GM23338 (cell line): ENCODE data around the gene TGIF2. TPM values are rescaled to one million over a fixed set of nuclear protein-coding genes. Genes with fewer than 3 reads are reported as not detected.

Experiments used
- ATAC-seq: fragments of 200-7000 bp; cut with Tn5 transposase; 3 replicates; pipeline ENCODE4 v1.9.1; 2020
- DNase-seq: peaks from one replicate; pipeline ENCODE4 v3.0.0-alpha.2; 2015; ENCODE audit warnings: low spot score
- H2AFZ ChIP-seq: fragments of 200-600 bp; sonication (generic); 2 replicates; pipeline ENCODE4 v1.8.0; 2016; ENCODE audit warnings: antibody characterized with exemption, mild to moderate bottlenecking, moderate library complexity
- H3F3A ChIP-seq: fragments of 200-600 bp; sonication (generic); replicated peaks from 2 replicates; pipeline ENCODE4 v1.8.0; 2017; ENCODE audit warnings: antibody characterized with exemption, mixed run types, low read depth
- H3K27ac ChIP-seq: fragments of 200-600 bp; sonication (generic); 2 replicates; pipeline ENCODE4 v1.6.1; 2016; ENCODE audit warnings: low read depth
- H3K27me3 ChIP-seq: fragments of 200-600 bp; sonication (generic); 2 replicates; pipeline ENCODE4 v1.8.0; 2016; ENCODE audit warnings: mild to moderate bottlenecking, mixed run types, moderate library complexity; ENCODE audit not compliant: insufficient read depth
- H3K36me3 ChIP-seq: fragments of 200-600 bp; sonication (generic); 2 replicates; pipeline ENCODE4 v1.8.0; 2016; ENCODE audit warnings: mild to moderate bottlenecking; ENCODE audit not compliant: insufficient read depth
- H3K4me1 ChIP-seq: fragments of 200-600 bp; sonication (generic); 2 replicates; pipeline ENCODE4 v1.8.0; 2016; ENCODE audit warnings: mild to moderate bottlenecking, moderate library complexity; ENCODE audit not compliant: insufficient read depth
- H3K4me2 ChIP-seq: fragments of 200-600 bp; sonication (generic); 2 replicates; pipeline ENCODE4 v1.7.1; 2017; ENCODE audit warnings: mixed run types
- H3K4me3 ChIP-seq: fragments of 200-600 bp; sonication (generic); 2 replicates; pipeline ENCODE4 v1.6.1; 2016; ENCODE audit warnings: mixed run types
- H3K79me2 ChIP-seq: fragments of 200-600 bp; sonication (generic); replicated peaks from 2 replicates; pipeline ENCODE4 v1.8.0; 2017; ENCODE audit warnings: mild to moderate bottlenecking; ENCODE audit not compliant: insufficient read depth
- H3K9me2 ChIP-seq: fragments of 200-600 bp; sonication (generic); 2 replicates; pipeline ENCODE4 v1.8.0; 2017; ENCODE audit not compliant: insufficient read depth
- H4K20me1 ChIP-seq: fragments of 200-600 bp; sonication (generic); replicated peaks from 2 replicates; pipeline ENCODE4 v1.8.0; 2017; ENCODE audit warnings: mild to moderate bottlenecking; ENCODE audit not compliant: insufficient read depth
- H3K27ac Mint-ChIP-seq: 2 replicates; pipeline ENCODE4 v1.8.0; 2020; ENCODE audit warnings: inconsistent platforms, mild to moderate bottlenecking, moderate library complexity, mixed read lengths
- H3K27me3 Mint-ChIP-seq: 3 replicates; pipeline ENCODE4 v1.8.0; 2022; ENCODE audit warnings: low read depth, mild to moderate bottlenecking, moderate library complexity, mixed read lengths, inconsistent platforms; ENCODE audit not compliant: insufficient read depth, poor library complexity
- H3K36me3 Mint-ChIP-seq: 3 replicates; pipeline ENCODE4 v1.8.0; 2021; ENCODE audit warnings: low read depth, mild to moderate bottlenecking, inconsistent platforms, moderate library complexity, mixed read lengths
- H3K4me1 Mint-ChIP-seq: 3 replicates; pipeline ENCODE4 v1.8.0; 2020; ENCODE audit warnings: mild to moderate bottlenecking, inconsistent platforms, mixed read lengths
- H3K4me3 Mint-ChIP-seq: 3 replicates; pipeline ENCODE4 v1.8.0; 2021; ENCODE audit warnings: moderate library complexity, mild to moderate bottlenecking, inconsistent platforms, mixed read lengths
- H3K9me3 Mint-ChIP-seq: 3 replicates; pipeline ENCODE4 v1.8.0; 2020; ENCODE audit warnings: moderate library complexity, mild to moderate bottlenecking, inconsistent platforms, mixed read lengths
- CREB1 ChIP-seq: fragments of 250-450 bp; sonication (Bioruptor Pico); IDR thresholded peaks from 2 replicates; pipeline ENCODE4 v1.5.0; 2020; ENCODE audit warnings: low read depth, mild to moderate bottlenecking, moderate library complexity
- CTCF ChIP-seq, 2 experiments: fragments of 200-600 bp in 1 of 2; sonication (generic) in 1 of 2; conservative IDR thresholded peaks; 2 replicates each; pipeline versions ENCODE4 v1.5.1 to v1.6.1; 2016 to 2017; ENCODE audit warnings: antibody characterized with exemption in 2 of 2, low read depth in 2 of 2, mild to moderate bottlenecking in 2 of 2, moderate library complexity in 1 of 2
- ETS1 ChIP-seq: IDR thresholded peaks from 2 replicates; pipeline ENCODE4 v1.6.1; 2016; ENCODE audit warnings: antibody characterized with exemption
- EZH2 ChIP-seq: fragments of 200-600 bp; sonication (generic); IDR thresholded peaks from one replicate; pipeline ENCODE4 v1.8.0; 2017; ENCODE audit warnings: antibody characterized with exemption, mild to moderate bottlenecking, low read depth; ENCODE audit not compliant: unreplicated experiment
- EZH2phosphoT487 ChIP-seq: fragments of 200-600 bp; sonication (generic); IDR thresholded peaks from one replicate; pipeline ENCODE4 v1.8.1; 2018; ENCODE audit warnings: antibody characterized with exemption; ENCODE audit not compliant: unreplicated experiment
- JUNB ChIP-seq: IDR thresholded peaks from one replicate; pipeline ENCODE4 v1.6.1; 2016; ENCODE audit warnings: antibody characterized with exemption; ENCODE audit not compliant: unreplicated experiment
- NANOG ChIP-seq: IDR thresholded peaks from 2 replicates; pipeline ENCODE4 v1.6.1; 2016; ENCODE audit warnings: antibody characterized with exemption, borderline replicate concordance
- POLR2AphosphoS5 ChIP-seq: IDR thresholded peaks from 2 replicates; pipeline ENCODE4 v1.6.1; 2016; ENCODE audit warnings: antibody characterized with exemption, low read depth
- REST ChIP-seq: IDR thresholded peaks from one replicate; pipeline ENCODE4 v1.6.1; 2018; ENCODE audit warnings: antibody characterized with exemption; ENCODE audit not compliant: unreplicated experiment
- STAT1 ChIP-seq: IDR thresholded peaks from one replicate; pipeline ENCODE4 v1.6.1; 2016; ENCODE audit warnings: antibody characterized with exemption; ENCODE audit not compliant: unreplicated experiment
- ZNF114 ChIP-seq: fragments of 250-450 bp; sonication (Bioruptor Pico); IDR thresholded peaks from 2 replicates; pipeline ENCODE4 v1.5.0; 2020; ENCODE audit warnings: mild to moderate bottlenecking, moderate library complexity
- ZNF331 ChIP-seq: fragments of 250-450 bp; sonication (Bioruptor Pico); IDR thresholded peaks from 2 replicates; pipeline ENCODE4 v1.5.0; 2020; ENCODE audit warnings: low read depth, mild to moderate bottlenecking, moderate library complexity
- ZNF462 ChIP-seq: fragments of 250-450 bp; sonication (Bioruptor Pico); IDR thresholded peaks from 2 replicates; pipeline ENCODE4 v1.5.0; 2020; ENCODE audit warnings: mild to moderate bottlenecking, moderate library complexity
- polyA plus RNA-seq: library from polyadenylated mRNA; unstranded; fragments of >200 nt; fragmentation: Nextera tagmentation; extraction: Ambion mirVana; gene quantifications from 2 replicates; pipeline ENCODE4 v1.2.1, GENCODE V29; 2016
- total RNA-seq: library from RNA; depleted of rRNA; stranded (reverse); fragments of >200 nt; shearing (Covaris generic); gene quantifications from 2 replicates; pipeline ENCODE4 v1.2.3, GENCODE V29; 2014

Gene TGIF2
- total and polyA plus RNA-seq, 2 experiments from 2014 or later, result 47.6 to 63.2 TPM

- Mint-ChIP-seq H3K36me3 (no peaks in the 10 kb centered on the region; the same call in 2 of the 3 replicates), H3K27me3 (peaks cover 8% of the 10 kb centered on the region), H3K27ac (no peak overlapping the region), H3K9me3 (no peaks in the 10 kb centered on the region), H3K4me3 (no peak overlapping the region), H3K4me1 (peaks cover 3% of the 10 kb centered on the region; the same call in 2 of the 3 replicates)
- H3K4me3 ChIP-seq, result no peak overlapping the region
- H3K36me3 ChIP-seq, result no peaks in the 10 kb centered on the region
- no peaks in the 10 kb centered on the region for H3K79me2 ChIP-seq
- H3F3A ChIP-seq, result no peaks in the 10 kb centered on the region
- no peak overlapping the region for H2AFZ ChIP-seq
- no peak overlapping the region for H3K4me2 ChIP-seq
- no peak for DNase-seq
- no peak overlapping the region for H3K27ac ChIP-seq
- H3K4me1 ChIP-seq, result no peaks in the 10 kb centered on the region
- ATAC-seq, result no peak
- no peak for TF ChIP-seq EZH2
- no peak for TF ChIP-seq EZH2phosphoT487
- TF ChIP-seq STAT1, result no peak
- TF ChIP-seq ZNF331 (CRISPR knock-in tag), result no peak
- TF ChIP-seq REST, result no peak
- TF ChIP-seq JUNB, result no peak
- TF ChIP-seq CREB1, result no peak
- no peak for TF ChIP-seq CTCF (conservative IDR thresholded peaks at IDR 0.05; ENCODE audit: low read depth in 2 of 2)
- no peak for TF ChIP-seq NANOG
- no peak for TF ChIP-seq ETS1
- no peak for TF ChIP-seq POLR2AphosphoS5
- TF ChIP-seq ZNF462 (CRISPR knock-in tag), result no peak
- no peak for TF ChIP-seq ZNF114
- no peaks in the 10 kb centered on the region for H4K20me1 ChIP-seq
- no peaks in the 10 kb centered on the region for H3K27me3 ChIP-seq
- H3K9me2 ChIP-seq, result no peaks in the 10 kb centered on the region
Measured at GRCh38 chr20:36634342-36634741, 60.9 kb downstream of the TGIF2 start.
